ENCODE data around the gene SLIRP. TPM values are rescaled to one million over a fixed set of nuclear protein-coding genes. Genes with fewer than 3 reads are reported as not detected.

Gene SLIRP
- polyA plus RNA-seq, 1 of the 3 experiments (the other 2 are of a cell fraction): 306 TPM

- no peak overlapping the region for H3K4me2 ChIP-seq
- 38% methylated on average over 1 of the region's 1 CpG for whole genome bisulfite sequencing (ENCODE audit: low lambda C conversion rate)
- H3K9me3 ChIP-seq: no peaks in the 10 kb centered on the region
- CTCF ChIA-PET: no interaction called here
- H3K79me2 ChIP-seq (ENCODE audit: insufficient read depth): peaks cover 26% of the 10 kb centered on the region
- TF ChIP-seq RXRA (IDR thresholded peaks at IDR 0.05; ENCODE audit: borderline replicate concordance, low read depth): no peak
- TF ChIP-seq POLR2AphosphoS5 (IDR thresholded peaks at IDR 0.05; ENCODE audit: low read depth, low read length): no peak
- TF ChIP-seq RFX5 (IDR thresholded peaks at IDR 0.05; ENCODE audit: low read length): no peak
- TF ChIP-seq CHD2 (IDR thresholded peaks at IDR 0.05; ENCODE audit: low read length, partially characterized antibody): no peak
- no peak for TF ChIP-seq FOSL2 (IDR thresholded peaks at IDR 0.05; ENCODE audit: borderline replicate concordance, low read depth)
- TF ChIP-seq, protein P1, sequence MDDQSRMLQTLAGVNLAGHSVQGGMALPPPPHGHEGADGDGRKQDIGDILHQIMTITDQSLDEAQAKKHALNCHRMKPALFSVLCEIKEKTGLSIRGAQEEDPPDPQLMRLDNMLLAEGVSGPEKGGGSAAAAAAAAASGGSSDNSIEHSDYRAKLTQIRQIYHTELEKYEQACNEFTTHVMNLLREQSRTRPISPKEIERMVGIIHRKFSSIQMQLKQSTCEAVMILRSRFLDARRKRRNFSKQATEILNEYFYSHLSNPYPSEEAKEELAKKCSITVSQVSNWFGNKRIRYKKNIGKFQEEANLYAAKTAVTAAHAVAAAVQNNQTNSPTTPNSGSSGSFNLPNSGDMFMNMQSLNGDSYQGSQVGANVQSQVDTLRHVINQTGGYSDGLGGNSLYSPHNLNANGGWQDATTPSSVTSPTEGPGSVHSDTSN (IDR thresholded peaks at IDR 0.05): no peak
- TF ChIP-seq ELF1 (IDR thresholded peaks at IDR 0.05): no peak
- TF ChIP-seq YY1 (IDR thresholded peaks at IDR 0.05; ENCODE audit: low read depth): no peak
- no peak for TF ChIP-seq TAF1 (IDR thresholded peaks at IDR 0.05; ENCODE audit: borderline replicate concordance, low read depth, low read length)
- no peak for TF ChIP-seq FOXM1 (IDR thresholded peaks at IDR 0.05; ENCODE audit: low read depth)
- TF ChIP-seq TEAD4 (IDR thresholded peaks at IDR 0.05; ENCODE audit: borderline replicate concordance, insufficient read depth): no peak
- TF ChIP-seq, protein P2, sequence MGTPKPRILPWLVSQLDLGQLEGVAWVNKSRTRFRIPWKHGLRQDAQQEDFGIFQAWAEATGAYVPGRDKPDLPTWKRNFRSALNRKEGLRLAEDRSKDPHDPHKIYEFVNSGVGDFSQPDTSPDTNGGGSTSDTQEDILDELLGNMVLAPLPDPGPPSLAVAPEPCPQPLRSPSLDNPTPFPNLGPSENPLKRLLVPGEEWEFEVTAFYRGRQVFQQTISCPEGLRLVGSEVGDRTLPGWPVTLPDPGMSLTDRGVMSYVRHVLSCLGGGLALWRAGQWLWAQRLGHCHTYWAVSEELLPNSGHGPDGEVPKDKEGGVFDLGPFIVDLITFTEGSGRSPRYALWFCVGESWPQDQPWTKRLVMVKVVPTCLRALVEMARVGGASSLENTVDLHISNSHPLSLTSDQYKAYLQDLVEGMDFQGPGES (IDR thresholded peaks at IDR 0.05; ENCODE audit: low read depth, low read length): no peak
- TF ChIP-seq REST (IDR thresholded peaks at IDR 0.05; ENCODE audit: low read depth, low read length): no peak
- no peak for TF ChIP-seq GATA2 (CRISPR knock-in tag; IDR thresholded peaks at IDR 0.05)
- no peak for TF ChIP-seq EZH2phosphoT487 (IDR thresholded peaks at IDR 0.05; ENCODE audit: borderline replicate concordance, low read depth)
- TF ChIP-seq SIN3A (IDR thresholded peaks at IDR 0.05; ENCODE audit: borderline replicate concordance, low read depth, low read length): no peak
- TF ChIP-seq FOXJ3 (CRISPR knock-in tag; IDR thresholded peaks at IDR 0.05): no peak
- TF ChIP-seq, protein P3, sequence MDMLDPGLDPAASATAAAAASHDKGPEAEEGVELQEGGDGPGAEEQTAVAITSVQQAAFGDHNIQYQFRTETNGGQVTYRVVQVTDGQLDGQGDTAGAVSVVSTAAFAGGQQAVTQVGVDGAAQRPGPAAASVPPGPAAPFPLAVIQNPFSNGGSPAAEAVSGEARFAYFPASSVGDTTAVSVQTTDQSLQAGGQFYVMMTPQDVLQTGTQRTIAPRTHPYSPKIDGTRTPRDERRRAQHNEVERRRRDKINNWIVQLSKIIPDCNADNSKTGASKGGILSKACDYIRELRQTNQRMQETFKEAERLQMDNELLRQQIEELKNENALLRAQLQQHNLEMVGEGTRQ (IDR thresholded peaks at IDR 0.05; ENCODE audit: borderline replicate concordance, low read depth, low read length): no peak
- no peak for TF ChIP-seq CTCF (IDR thresholded peaks at IDR 0.05)
- H3K9ac ChIP-seq: no peak overlapping the region
- no peaks in the 10 kb centered on the region for H3F3A ChIP-seq (replicated peaks; ENCODE audit: insufficient read depth)
- peaks cover 19% of the 10 kb centered on the region for H4K20me1 ChIP-seq (ENCODE audit: insufficient read depth)
- H3K27ac ChIP-seq (ENCODE audit: low read depth in 2 of 2, low read length in 1 of 2): no peak overlapping the region
- POLR2A ChIA-PET: no interaction called here
- H3K36me3 ChIP-seq (replicated peaks in 1 of 2; ENCODE audit: control insufficient read depth in 1 of 2, insufficient read depth in 2 of 2, low read length in 1 of 2): peaks cover 5 to 8% of the 10 kb centered on the region in 2 experiments
- no peak overlapping the region for H3K4me3 ChIP-seq (ENCODE audit: low read depth in 2 of 2, low read length in 1 of 2)
- no peaks in the 10 kb centered on the region for H3K9me2 ChIP-seq
- peaks cover 0 to 10% of the 10 kb centered on the region in 2 experiments; a peak in 3 of 4 replicates for H3K4me1 ChIP-seq (ENCODE audit: control insufficient read depth in 1 of 2, insufficient read depth in 2 of 2, low read depth in 1 of 2, low read length in 1 of 2)
- no peak for DNase-seq
- no peaks in the 10 kb centered on the region for H3K27me3 ChIP-seq (ENCODE audit: insufficient read depth)
- no peak overlapping the region for H2AFZ ChIP-seq (ENCODE audit: low read depth)
Observed at GRCh38 chr14:77763316-77763715, 55.4 kb downstream of the SLIRP start.
